ENCODE measurements around the gene APOE. TPM values are rescaled to one million over a fixed set of nuclear protein-coding genes. Genes with fewer than 3 reads are reported as not detected.

APOE gene
- total and polyA plus RNA-seq, 2 of the 13 experiments (the other 11 are each of a cell fraction or from before 2014, with no cell fraction given) = 1,328 to 1,470 TPM

GRCh38 chr19:44924243-44924725 is 18.7 kb downstream of the APOE start (continued):
- TF ChIP-seq KLF11 (CRISPR knock-in tag; IDR thresholded peaks at IDR 0.05) (0 out of 2 replicates have a peak, but pooled peaks have one; percentile 64), JARID2 (CRISPR knock-in tag; IDR thresholded peaks at IDR 0.05; ENCODE audit: insufficient replicate concordance) (no peak), ZNF44 (CRISPR knock-in tag; IDR thresholded peaks at IDR 0.05) (no peak), MIXL1 (CRISPR knock-in tag; IDR thresholded peaks at IDR 0.05) (peak; percentile 94), ZNF121 (CRISPR knock-in tag; IDR thresholded peaks at IDR 0.05) (peak; percentile 78; the same call in 1 of the 2 replicates), PHF5A (CRISPR knock-in tag; IDR thresholded peaks at IDR 0.05; ENCODE audit: low read depth, unreplicated experiment) (peak; percentile 98), ZFP41 (CRISPR knock-in tag; IDR thresholded peaks at IDR 0.05; ENCODE audit: borderline replicate concordance) (no peak), FLYWCH1 (CRISPR knock-in tag; IDR thresholded peaks at IDR 0.05) (no peak), MTF2 (CRISPR knock-in tag; IDR thresholded peaks at IDR 0.05; ENCODE audit: borderline replicate concordance) (no peak), ZNF678 (CRISPR knock-in tag; IDR thresholded peaks at IDR 0.05) (no peak), ZNF292 (CRISPR knock-in tag; IDR thresholded peaks at IDR 0.05; ENCODE audit: borderline replicate concordance, low read depth) (peak; percentile 97; the same call in 1 of the 2 replicates), ZSCAN30 (CRISPR knock-in tag; IDR thresholded peaks at IDR 0.05) (no peak), DNMT1 (CRISPR knock-in tag; IDR thresholded peaks at IDR 0.05) (no peak), SAP130 (CRISPR knock-in tag; IDR thresholded peaks at IDR 0.05; ENCODE audit: low read depth) (peak; percentile 96), ZBTB2 (CRISPR knock-in tag; IDR thresholded peaks at IDR 0.05; ENCODE audit: low read depth) (no peak), ERF (CRISPR knock-in tag; IDR thresholded peaks at IDR 0.05) (peak; percentile 93), STAT6 (CRISPR knock-in tag; IDR thresholded peaks at IDR 0.05; ENCODE audit: borderline replicate concordance) (peak; percentile 83; the same call in 1 of the 2 replicates), ZNF296 (CRISPR knock-in tag; conservative IDR thresholded peaks at IDR 0.05) (no peak), YY1 (IDR thresholded peaks at IDR 0.05; ENCODE audit: insufficient read depth, insufficient replicate concordance, low read depth, low read length) (peak; percentile 55), ZFP1 (CRISPR knock-in tag; IDR thresholded peaks at IDR 0.05) (no peak)
- TF ChIP-seq, protein P1, sequence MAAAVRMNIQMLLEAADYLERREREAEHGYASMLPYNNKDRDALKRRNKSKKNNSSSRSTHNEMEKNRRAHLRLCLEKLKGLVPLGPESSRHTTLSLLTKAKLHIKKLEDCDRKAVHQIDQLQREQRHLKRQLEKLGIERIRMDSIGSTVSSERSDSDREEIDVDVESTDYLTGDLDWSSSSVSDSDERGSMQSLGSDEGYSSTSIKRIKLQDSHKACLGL (CRISPR knock-in tag; IDR thresholded peaks at IDR 0.05) = no peak; the same call in 1 of the 2 replicates
- TF ChIP-seq, protein P2, sequence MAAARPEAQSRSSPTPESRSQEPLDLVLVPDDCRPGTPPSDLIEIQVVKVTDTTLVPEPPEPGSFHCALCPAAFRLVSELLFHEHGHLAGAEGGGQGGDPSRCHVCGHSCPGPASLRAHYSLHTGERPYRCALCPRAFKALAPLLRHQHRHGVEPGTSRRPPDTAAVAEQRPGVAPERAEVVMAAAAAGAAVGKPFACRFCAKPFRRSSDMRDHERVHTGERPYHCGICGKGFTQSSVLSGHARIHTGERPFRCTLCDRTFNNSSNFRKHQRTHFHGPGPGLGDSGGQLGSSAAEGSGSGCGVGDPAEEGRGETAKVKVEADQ (CRISPR knock-in tag; IDR thresholded peaks at IDR 0.05; ENCODE audit: borderline replicate concordance) = peak; percentile 85; the same call in 1 of the 2 replicates
- TF ChIP-seq, protein P3, sequence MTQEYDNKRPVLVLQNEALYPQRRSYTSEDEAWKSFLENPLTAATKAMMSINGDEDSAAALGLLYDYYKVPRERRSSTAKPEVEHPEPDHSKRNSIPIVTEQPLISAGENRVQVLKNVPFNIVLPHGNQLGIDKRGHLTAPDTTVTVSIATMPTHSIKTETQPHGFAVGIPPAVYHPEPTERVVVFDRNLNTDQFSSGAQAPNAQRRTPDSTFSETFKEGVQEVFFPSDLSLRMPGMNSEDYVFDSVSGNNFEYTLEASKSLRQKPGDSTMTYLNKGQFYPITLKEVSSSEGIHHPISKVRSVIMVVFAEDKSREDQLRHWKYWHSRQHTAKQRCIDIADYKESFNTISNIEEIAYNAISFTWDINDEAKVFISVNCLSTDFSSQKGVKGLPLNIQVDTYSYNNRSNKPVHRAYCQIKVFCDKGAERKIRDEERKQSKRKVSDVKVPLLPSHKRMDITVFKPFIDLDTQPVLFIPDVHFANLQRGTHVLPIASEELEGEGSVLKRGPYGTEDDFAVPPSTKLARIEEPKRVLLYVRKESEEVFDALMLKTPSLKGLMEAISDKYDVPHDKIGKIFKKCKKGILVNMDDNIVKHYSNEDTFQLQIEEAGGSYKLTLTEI (CRISPR knock-in tag; conservative IDR thresholded peaks at IDR 0.05) = no peak

All from HepG2 (cell line).